Measurements from ENCODE around the gene TFAM. TPM values are rescaled to one million over a fixed set of nuclear protein-coding genes. Genes with fewer than 3 reads are reported as not detected.
A peak's percentile ranks its signal among the peaks of the same experiment; 100 is the strongest.

The TFAM gene
- total RNA-seq, 1 donor from 2014 or later, result 14.4 TPM

DNA sequence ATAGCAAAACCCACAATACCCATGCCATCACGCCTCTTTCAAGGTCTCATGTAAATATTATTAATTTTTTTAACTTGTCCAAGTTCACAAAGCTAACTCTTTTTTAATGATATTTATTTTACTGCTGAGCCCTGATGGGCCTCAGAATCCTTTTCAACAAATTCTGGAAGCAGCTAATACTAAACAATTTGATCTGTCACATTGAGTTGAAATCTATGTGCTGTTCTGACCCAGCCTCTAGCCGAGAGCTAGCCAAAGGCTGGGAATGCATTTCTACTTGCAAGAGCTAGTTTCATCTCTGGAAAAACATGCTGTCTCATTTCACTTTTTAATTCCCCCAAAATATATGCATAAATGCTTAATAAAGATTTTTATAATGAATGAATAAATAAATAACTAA lies 47.9 kb downstream of the TFAM start:
- no peak for DNase-seq (ENCODE audit: low spot score)

GRCh38 chr10:58433571-58433970 lies 48.4 kb downstream of the TFAM start:
- no peak for DNase-seq (ENCODE audit: low spot score)

GRCh38 chr10:58435297-58435985 lies 50.2 kb downstream of the TFAM start:
- no peak for DNase-seq (ENCODE audit: low spot score)

DNA sequence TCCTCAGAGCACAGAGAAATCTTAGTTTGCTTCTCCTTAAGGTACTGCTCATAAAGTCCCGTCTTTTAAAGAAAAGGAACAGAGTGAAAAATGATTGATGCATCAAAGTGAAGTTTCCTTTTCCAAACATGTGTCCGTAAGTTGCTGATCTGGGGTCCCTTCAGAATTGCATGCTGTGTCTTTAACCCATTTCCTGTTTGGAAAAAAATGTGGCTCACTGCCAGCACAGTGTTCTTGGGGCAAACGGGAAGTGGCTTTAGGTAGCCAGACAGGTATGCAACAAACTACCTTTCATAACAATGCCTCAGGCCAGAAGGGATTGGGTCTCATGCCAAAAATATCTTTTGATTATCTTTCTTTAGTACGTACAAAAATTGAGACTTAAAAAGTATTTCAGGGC lies 50.9 kb downstream of the TFAM start:
- no peak for DNase-seq (ENCODE audit: low spot score)

- DNase-seq (ENCODE audit: low spot score), result no peak
Measured at GRCh38 chr10:58438340-58438871, 53.2 kb downstream of the TFAM start.

DNA sequence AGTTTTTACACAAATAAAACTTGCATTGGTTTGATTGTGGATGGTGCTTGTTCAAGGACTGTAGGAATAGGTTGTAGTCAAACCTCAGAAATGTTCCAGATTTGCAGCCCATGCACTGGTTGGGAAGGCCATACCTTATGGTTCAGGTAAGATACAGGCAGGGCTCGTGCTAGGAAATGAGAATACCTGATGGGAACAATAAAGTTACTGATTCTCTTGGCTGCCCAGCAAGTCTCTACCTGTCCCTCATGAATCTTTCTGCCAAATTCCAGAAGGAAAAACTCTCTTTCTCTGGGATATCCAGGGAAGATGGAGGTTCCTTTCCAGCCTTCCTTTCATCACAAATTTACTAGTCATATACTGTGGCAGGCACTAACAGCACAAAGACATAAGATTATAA lies 53.8 kb downstream of the TFAM start:
- DNase-seq (ENCODE audit: low spot score), result no peak

DNA sequence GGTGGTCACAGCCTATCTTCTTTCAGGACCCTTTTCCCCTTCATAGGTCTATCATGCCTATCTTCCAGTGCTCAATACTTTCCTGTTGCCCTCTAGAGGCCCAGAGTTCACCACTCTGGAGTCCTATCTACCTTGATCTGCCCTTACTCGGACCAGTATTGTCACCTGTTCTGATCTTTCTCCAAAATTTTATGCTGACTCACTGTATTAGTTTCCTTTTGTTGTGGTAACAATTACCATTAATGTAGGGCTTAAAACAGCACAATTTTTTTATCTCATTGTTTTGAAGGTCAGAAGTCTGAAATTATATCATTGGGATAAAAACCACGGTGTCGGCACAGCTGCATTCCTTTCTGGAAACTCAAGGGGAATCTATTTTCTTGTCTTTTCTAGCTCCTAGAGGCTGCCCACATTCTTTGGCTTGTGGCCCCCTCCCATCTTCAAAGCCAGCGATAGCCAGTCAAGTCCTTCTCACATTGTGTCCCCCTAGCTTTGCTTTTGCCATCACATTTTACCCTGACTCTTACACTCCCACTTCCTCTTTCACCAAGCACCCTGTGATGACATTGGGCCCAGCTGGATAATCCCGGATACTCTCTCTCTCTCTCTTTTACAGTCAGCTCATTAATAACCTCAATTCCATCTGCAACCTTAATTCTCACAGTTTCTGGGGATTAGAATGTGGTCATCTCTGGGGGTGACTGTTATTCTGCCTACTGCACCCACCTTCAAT lies 54.6 kb downstream of the TFAM start:
- DNase-seq (ENCODE audit: low spot score), result no peak

DNA sequence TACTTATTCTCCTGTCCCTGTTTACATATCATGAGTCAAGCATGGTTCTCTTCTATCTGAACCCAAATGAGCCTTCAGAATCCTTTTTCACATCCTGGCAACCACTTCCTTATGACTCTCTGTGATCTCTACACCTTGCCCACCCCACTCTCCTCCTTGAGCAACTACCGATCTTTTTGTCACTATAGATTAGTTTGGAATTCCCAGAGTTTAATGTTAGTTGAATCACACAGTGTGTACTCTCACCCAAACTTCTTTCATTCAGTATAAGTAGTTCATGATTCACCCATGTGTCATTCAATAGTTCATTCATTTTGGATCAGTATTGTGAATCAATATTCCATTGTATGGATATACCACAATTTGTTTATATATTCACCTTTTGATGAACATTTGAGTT lies 55.3 kb downstream of the TFAM start:
- DNase-seq (ENCODE audit: low spot score), result no peak

DNA sequence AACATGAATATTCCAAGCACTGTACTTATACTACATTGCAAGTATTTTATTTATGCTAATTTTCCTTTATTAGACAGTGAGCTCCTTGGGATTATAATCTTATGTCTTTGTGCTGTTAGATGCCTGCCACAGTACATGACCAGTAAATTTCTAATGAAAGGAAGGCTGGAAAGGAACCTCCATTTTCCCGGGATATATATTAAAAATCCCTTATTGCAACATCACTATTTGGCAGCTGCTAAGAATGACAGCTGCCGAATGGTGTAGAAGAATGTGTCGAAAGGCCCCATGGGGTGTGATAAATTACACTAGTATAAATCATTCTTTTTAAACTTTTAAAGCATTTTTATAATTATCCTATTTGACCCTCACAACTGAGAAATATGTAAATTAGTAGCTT lies 59.1 kb downstream of the TFAM start:
- no peak for DNase-seq (ENCODE audit: low spot score)

GRCh38 chr10:58444876-58445275 lies 59.7 kb downstream of the TFAM start:
- DNase-seq (ENCODE audit: low spot score), result peak; percentile 3

GRCh38 chr10:58448121-58448935 lies 63.1 kb downstream of the TFAM start:
- no peak for DNase-seq (ENCODE audit: low spot score)

Other genes starting within 250 kb of the TFAM start
- gene IPMK, start 117.5 kb upstream of the TFAM start, total RNA-seq (ENCODE audit: insufficient read depth, low replicate concordance), result 8.9 TPM
- gene CISD1, start 116.2 kb upstream of the TFAM start, total RNA-seq (ENCODE audit: insufficient read depth, low replicate concordance), result 5.5 TPM
- 18.5 TPM for gene UBE2D1, start 50.4 kb upstream of the TFAM start, total RNA-seq (ENCODE audit: insufficient read depth, low replicate concordance)
- 12.8 TPM for gene BICC1, start 127.5 kb downstream of the TFAM start, total RNA-seq (ENCODE audit: insufficient read depth, low replicate concordance)